HEK293T (cell line): Measurements from ENCODE around the gene EME1.

Experiments
- BHLHE40 ChIP-seq: fragments of 450-650 bp; IDR thresholded peaks from 2 replicates; pipeline ENCODE4 v1.6.1; 2016; ENCODE audit warnings: mild to moderate bottlenecking, moderate library complexity, borderline replicate concordance
- LEF1 ChIP-seq: fragments of 450-650 bp; IDR thresholded peaks from 2 replicates; pipeline ENCODE4 v1.6.1; 2017; ENCODE audit warnings: mild to moderate bottlenecking, borderline replicate concordance
- NFRKB ChIP-seq: fragments of 450-650 bp; IDR thresholded peaks from 2 replicates; pipeline ENCODE4 v1.6.1; 2016; ENCODE audit warnings: mild to moderate bottlenecking, moderate library complexity

- no peak for TF ChIP-seq LEF1
- no peak for TF ChIP-seq BHLHE40
- TF ChIP-seq NFRKB = no peak
Observed at GRCh38 chr17:50397919-50398285, 24.9 kb downstream of the EME1 start.
